Cardiac muscle cell (in vitro differentiated cells and primary cell): ENCODE results near the gene ACP2. TPM values are rescaled to one million over a fixed set of nuclear protein-coding genes. Genes with fewer than 3 reads are reported as not detected.
A peak's percentile ranks its signal among the peaks of the same experiment; 100 is the strongest.

Source experiments
- DNase-seq, 2 donors: peaks; one replicate each; pipeline versions ENCODE4 v3.0.0 to v3.0.0-alpha.2; 2010 to 2017; ENCODE audit warnings: low read depth in 1 of 2, low spot score in 1 of 2
- H3K27ac ChIP-seq: fragments of 200-600 bp; sonication (generic); 2 replicates; pipeline ENCODE4 v1.5.1; 2016
- H3K27me3 ChIP-seq: fragments of 200-600 bp; sonication (generic); 2 replicates; pipeline ENCODE4 v1.6.0; 2016; ENCODE audit warnings: control low read depth
- H3K36me3 ChIP-seq: fragments of 200-600 bp; sonication (generic); 2 replicates; pipeline ENCODE4 v1.5.1; 2016; ENCODE audit warnings: control low read depth
- H3K4me1 ChIP-seq: fragments of 200-600 bp; sonication (generic); 2 replicates; pipeline ENCODE4 v1.8.1; 2017; ENCODE audit warnings: low read depth, mild to moderate bottlenecking, mixed run types
- H3K4me3 ChIP-seq: fragments of 200-600 bp; sonication (generic); 2 replicates; pipeline ENCODE4 v1.5.1; 2016; ENCODE audit warnings: mild to moderate bottlenecking
- H3K9me3 ChIP-seq: fragments of 200-600 bp; sonication (generic); 2 replicates; pipeline ENCODE4 v1.5.1; 2017; ENCODE audit warnings: low read depth, mild to moderate bottlenecking, control low read depth
- CTCF ChIP-seq: IDR thresholded peaks from 2 replicates; pipeline ENCODE4 v1.5.1; 2012; ENCODE audit warnings: low read depth, mild to moderate bottlenecking, low read length
- polyA plus RNA-seq: library from polyadenylated mRNA; unstranded; fragments of >200 nt; fragmentation: Nextera tagmentation; extraction: Ambion mirVana; gene quantifications from 2 replicates; pipeline ENCODE4 v1.2.1, GENCODE V29; 2016
- total RNA-seq: library from RNA; depleted of rRNA; stranded (reverse); fragments of >200 nt; gene quantifications from 2 replicates; pipeline ENCODE4 v1.2.3, GENCODE V29; 2016

Gene ACP2
- total and polyA plus RNA-seq, 2 experiments from 2014 or later, result 67.5 to 87.7 TPM

GRCh38 chr11:47285969-47286770 lies 37.6 kb upstream of the ACP2 start:
- H3K27me3 ChIP-seq, result no peaks in the 10 kb centered on the region
- H3K27ac ChIP-seq, result no peak overlapping the region
- no peak overlapping the region for H3K4me3 ChIP-seq
- no peaks in the 10 kb centered on the region for H3K9me3 ChIP-seq
- H3K4me1 ChIP-seq, result no peaks in the 10 kb centered on the region
- no peak for DNase-seq
- peaks cover 86% of the 10 kb centered on the region for H3K36me3 ChIP-seq
- no peak for TF ChIP-seq CTCF

GRCh38 chr11:47284151-47284550 lies 35.5 kb upstream of the ACP2 start:
- Histone ChIP-seq H3K27ac (no peak overlapping the region), H3K4me1 (peaks cover 19% of the 10 kb centered on the region), H3K9me3 (no peaks in the 10 kb centered on the region), H3K27me3 (no peaks in the 10 kb centered on the region), H3K36me3 (peaks cover 74% of the 10 kb centered on the region), H3K4me3 (no peak overlapping the region)
- no peak for DNase-seq
- TF ChIP-seq CTCF, result no peak

GRCh38 chr11:47282462-47282861 lies 33.8 kb upstream of the ACP2 start:
- Histone ChIP-seq H3K27ac (no peak overlapping the region), H3K9me3 (no peaks in the 10 kb centered on the region), H3K4me1 (peaks cover 19% of the 10 kb centered on the region), H3K36me3 (peaks cover 82% of the 10 kb centered on the region), H3K4me3 (no peak overlapping the region), H3K27me3 (no peaks in the 10 kb centered on the region)
- TF ChIP-seq CTCF, result no peak
- no peak for DNase-seq

GRCh38 chr11:47280860-47281259 lies 32.2 kb upstream of the ACP2 start:
- TF ChIP-seq CTCF, result no peak
- Histone ChIP-seq H3K4me1 (peaks cover 19% of the 10 kb centered on the region), H3K27me3 (no peaks in the 10 kb centered on the region), H3K4me3 (no peak overlapping the region), H3K9me3 (no peaks in the 10 kb centered on the region), H3K36me3 (peaks cover 81% of the 10 kb centered on the region), H3K27ac (peak overlapping the region; percentile 88)
- DNase-seq, result no peak

GRCh38 chr11:47280099-47280498 lies 31.5 kb upstream of the ACP2 start:
- Histone ChIP-seq H3K27ac (peak overlapping the region; percentile 88), H3K4me1 (peaks cover 19% of the 10 kb centered on the region), H3K4me3 (no peak overlapping the region), H3K9me3 (no peaks in the 10 kb centered on the region), H3K27me3 (no peaks in the 10 kb centered on the region), H3K36me3 (peaks cover 81% of the 10 kb centered on the region)
- peak in 1 of 2 donors; percentile 31 for DNase-seq
- TF ChIP-seq CTCF, result no peak
